Measurements from ENCODE around the gene LMTK2.

LMTK2 gene

DNA sequence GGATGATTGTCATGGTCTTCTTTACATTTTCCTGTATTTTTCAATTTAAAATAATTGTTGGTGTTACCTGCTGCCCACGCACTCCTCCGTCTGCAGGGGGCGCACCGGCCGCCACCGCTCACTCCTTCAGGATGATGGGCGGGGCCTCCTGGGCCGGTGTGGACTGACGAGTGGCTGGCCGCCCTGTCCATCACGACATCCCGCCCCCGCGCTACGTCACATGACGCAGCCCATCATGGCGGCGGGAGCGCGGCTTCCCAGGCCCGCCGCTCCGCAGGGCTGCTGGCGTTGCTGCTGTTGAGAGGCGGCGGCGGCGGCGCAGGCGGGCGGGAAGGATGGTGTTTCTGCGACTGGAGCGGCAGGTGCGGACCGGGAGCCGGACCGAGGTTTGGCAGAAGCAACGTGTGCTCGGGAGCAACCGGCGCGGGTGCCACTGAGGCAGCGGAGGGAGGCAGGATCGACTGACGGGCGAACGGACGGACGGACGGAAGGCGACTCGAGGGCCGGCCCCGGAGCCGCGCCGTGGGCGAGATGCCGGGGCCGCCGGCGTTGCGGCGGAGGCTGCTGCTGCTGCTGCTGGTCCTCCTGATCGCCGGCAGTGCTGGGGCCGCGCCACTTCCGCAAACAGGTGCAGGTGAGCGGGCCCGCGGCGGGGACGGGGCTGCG, at the start of gene LMTK2:
Gene LMTK2, plus strand, starts transcription at position 216 of the 666 bp plus-strand sequence. Its CDS starts 316 bp downstream, at position 532.
- DNase-seq (ENCODE audit: insufficient read length, low spot score) (peak; percentile 73), FAIRE-seq (no peak)
- TF ChIP-seq, protein P1, sequence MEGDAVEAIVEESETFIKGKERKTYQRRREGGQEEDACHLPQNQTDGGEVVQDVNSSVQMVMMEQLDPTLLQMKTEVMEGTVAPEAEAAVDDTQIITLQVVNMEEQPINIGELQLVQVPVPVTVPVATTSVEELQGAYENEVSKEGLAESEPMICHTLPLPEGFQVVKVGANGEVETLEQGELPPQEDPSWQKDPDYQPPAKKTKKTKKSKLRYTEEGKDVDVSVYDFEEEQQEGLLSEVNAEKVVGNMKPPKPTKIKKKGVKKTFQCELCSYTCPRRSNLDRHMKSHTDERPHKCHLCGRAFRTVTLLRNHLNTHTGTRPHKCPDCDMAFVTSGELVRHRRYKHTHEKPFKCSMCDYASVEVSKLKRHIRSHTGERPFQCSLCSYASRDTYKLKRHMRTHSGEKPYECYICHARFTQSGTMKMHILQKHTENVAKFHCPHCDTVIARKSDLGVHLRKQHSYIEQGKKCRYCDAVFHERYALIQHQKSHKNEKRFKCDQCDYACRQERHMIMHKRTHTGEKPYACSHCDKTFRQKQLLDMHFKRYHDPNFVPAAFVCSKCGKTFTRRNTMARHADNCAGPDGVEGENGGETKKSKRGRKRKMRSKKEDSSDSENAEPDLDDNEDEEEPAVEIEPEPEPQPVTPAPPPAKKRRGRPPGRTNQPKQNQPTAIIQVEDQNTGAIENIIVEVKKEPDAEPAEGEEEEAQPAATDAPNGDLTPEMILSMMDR (IDR thresholded peaks at IDR 0.05; ENCODE audit: insufficient read depth, missing control alignments) = peak; percentile 85

DNA sequence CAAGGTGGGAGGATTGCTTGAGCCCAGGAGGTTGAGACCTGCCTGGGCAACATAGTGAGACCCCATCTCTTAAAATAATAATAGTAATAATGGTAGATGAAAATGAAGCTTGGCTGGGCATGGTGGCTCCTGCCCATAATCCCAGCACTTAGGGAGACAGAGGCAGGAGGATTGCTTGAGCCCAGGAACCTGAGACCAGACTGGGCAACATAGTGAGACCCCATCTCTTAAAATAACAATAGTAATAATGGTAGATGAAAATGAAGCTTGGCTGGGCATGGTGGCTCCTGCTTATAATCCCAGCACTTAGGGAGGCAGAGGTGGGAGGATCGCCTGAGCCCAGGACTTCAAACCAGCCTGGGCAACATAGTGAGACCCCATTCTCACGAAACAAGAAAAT, 49.5 kb upstream of the LMTK2 start:
- TF ChIP-seq, protein P1 (IDR thresholded peaks at IDR 0.05; ENCODE audit: insufficient read depth, missing control alignments) = no peak
- no peak for DNase-seq (ENCODE audit: insufficient read length, low spot score)
- FAIRE-seq = no peak

DNA sequence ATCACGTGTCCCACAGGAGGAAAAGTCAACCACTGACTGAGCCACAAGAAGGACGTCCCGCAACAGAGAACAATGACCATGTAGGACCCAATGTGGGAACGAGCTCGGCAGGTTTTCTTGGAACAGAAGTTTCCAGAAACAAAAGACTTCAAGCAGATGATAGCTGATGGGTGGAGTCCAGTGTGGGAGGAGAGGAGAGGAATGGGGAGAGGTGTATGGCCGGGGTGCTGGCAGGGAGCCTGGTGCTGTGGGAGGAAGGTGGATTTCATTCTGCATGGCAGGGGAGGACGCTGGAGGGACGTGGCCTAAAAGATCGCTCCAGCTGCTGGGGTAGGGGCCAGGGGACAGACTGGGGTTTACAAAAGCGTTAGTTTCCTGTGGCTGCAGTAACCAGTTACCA, 48.5 kb upstream of the LMTK2 start:
- TF ChIP-seq, protein P1 (IDR thresholded peaks at IDR 0.05; ENCODE audit: insufficient read depth, missing control alignments) = no peak
- FAIRE-seq = no peak
- no peak for DNase-seq (ENCODE audit: insufficient read length, low spot score)

DNA sequence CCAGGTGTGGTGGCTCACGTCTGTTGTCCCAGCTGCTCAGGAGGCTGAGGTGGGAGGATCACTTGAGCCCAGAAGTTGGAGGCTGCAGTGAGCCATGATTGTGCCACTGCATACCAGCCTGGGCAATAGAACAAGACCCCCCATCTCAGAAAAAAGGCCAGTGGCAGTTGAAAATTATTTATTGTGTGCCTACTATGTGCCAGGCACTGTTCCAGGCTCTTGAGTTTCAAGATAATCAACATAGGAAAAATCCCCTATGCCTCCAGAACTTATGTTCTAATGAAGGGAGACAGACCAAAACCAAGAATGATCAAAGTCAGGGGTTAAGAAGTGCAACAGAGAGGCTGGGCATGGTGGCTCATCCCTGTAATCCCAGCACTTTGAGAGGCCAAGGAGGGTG, 42.4 kb upstream of the LMTK2 start:
- no peak for FAIRE-seq
- TF ChIP-seq, protein P1 (IDR thresholded peaks at IDR 0.05; ENCODE audit: insufficient read depth, missing control alignments) = no peak
- DNase-seq (ENCODE audit: insufficient read length, low spot score) = no peak

DNA sequence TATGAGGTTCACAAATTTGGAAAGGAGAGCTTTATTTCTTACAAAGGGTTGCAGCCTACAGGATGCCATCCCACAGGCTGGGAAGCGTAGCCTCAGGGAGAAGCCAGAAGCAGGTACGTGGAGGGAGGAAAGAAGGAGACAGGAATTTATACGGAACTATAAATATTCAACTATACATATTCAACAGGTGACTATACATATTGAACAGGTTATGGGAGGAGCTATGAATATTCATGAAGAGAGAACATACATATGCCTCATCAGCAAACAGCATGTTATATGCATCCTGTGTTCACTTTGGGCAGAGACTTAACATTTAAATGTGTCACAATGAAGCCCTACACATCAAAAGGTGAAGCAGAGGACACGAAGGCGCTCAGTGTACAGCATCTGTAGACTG, 40.5 kb upstream of the LMTK2 start:
- DNase-seq (ENCODE audit: insufficient read length, low spot score) (no peak), FAIRE-seq (no peak)
- TF ChIP-seq, protein P1 (IDR thresholded peaks at IDR 0.05; ENCODE audit: insufficient read depth, missing control alignments) = no peak

DNA sequence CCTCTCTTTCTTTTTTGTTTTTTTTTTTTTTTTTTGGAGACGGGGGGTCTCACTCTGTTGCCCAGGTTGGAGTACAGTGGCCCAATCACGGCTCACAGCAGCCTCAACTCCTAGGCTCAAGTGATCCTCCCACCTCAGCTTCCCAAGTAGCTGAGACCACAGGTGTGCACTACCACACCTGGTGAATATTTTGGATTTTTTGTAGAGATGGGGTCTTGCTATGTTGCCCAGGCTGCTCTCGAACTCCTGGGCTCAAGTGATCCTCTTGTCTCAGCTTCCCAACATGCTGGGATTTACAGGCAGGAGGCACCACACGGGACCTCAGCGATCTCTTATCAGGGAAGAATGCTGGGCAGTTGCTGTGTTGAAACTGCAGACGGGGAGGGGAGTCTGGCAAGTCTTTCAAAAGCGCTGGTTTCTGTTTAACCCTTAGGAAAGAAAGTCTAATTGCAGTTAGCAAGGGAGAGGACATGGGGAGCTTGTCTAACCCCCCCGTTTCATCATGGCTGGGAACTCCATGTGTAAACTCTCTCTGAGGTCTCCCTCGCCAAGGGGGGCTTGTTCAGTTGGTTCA, 39.6 kb upstream of the LMTK2 start:
- no peak for FAIRE-seq
- no peak for DNase-seq (ENCODE audit: insufficient read length, low spot score)
- TF ChIP-seq, protein P1 (IDR thresholded peaks at IDR 0.05; ENCODE audit: insufficient read depth, missing control alignments) = no peak

DNA sequence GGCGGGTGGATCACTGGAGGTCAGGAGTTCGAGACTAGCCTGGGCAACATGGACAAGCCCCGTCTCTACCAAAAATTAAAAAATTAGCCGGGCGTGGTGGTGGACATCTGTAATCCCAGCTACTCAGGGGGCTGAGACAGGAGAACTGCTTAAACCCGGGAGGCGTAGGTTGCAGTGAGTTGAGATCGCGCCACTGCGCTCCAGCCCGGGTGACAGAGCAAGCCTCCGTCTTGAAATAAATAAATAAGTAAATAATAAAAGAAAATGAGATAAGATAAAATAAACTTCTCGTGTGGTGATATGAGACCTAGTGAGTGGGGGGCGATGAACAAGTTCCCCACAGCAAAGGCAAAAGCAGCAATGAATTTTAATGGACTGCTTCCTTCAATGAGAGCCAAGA, 33.6 kb upstream of the LMTK2 start:
- DNase-seq (ENCODE audit: insufficient read length, low spot score) = no peak
- FAIRE-seq = no peak
- TF ChIP-seq, protein P1 (IDR thresholded peaks at IDR 0.05; ENCODE audit: insufficient read depth, missing control alignments) = no peak

Measured in D721Med (cell line).